IMR-90 (cell line): ENCODE data around the gene ZNF341.

Experiments used
- BHLHE40 ChIP-seq: fragments of 150-350 bp; IDR thresholded peaks from 2 replicates; pipeline ENCODE4 v1.6.1; 2016; ENCODE audit warnings: mild to moderate bottlenecking, low read depth, low read length
- MAFK ChIP-seq: IDR thresholded peaks from 2 replicates; pipeline ENCODE4 v1.6.1; 2012; ENCODE audit warnings: low read depth, low read length, improper control_type of control experiment
- MAZ ChIP-seq: IDR thresholded peaks from 2 replicates; pipeline ENCODE4 v1.6.1; 2012; ENCODE audit warnings: low read depth, mild to moderate bottlenecking, low read length, improper control_type of control experiment, moderate library complexity, borderline replicate concordance
- MXI1 ChIP-seq: IDR thresholded peaks from 2 replicates; pipeline ENCODE4 v1.6.1; 2012; ENCODE audit warnings: low read depth, mild to moderate bottlenecking, low read length, moderate library complexity, borderline replicate concordance
- POLR2A ChIP-seq: IDR thresholded peaks from 2 replicates; pipeline ENCODE4 v1.6.1; 2012; ENCODE audit warnings: mild to moderate bottlenecking, low read depth, low read length
- RAD21 ChIP-seq: IDR thresholded peaks from 2 replicates; pipeline ENCODE4 v1.6.1; 2012; ENCODE audit warnings: low read length, improper control_type of control experiment
- RCOR1 ChIP-seq: IDR thresholded peaks from 2 replicates; pipeline ENCODE4 v1.6.1; 2012; ENCODE audit warnings: mild to moderate bottlenecking, low read length, improper control_type of control experiment; ENCODE audit not compliant: insufficient replicate concordance
- RFX5 ChIP-seq: IDR thresholded peaks from 2 replicates; pipeline ENCODE4 v1.8.0; 2012; ENCODE audit warnings: low read depth, mild to moderate bottlenecking, low read length, moderate library complexity
- SMC3 ChIP-seq: fragments of 150-350 bp; IDR thresholded peaks from 2 replicates; pipeline ENCODE4 v1.6.1; 2016; ENCODE audit warnings: low read depth, mild to moderate bottlenecking, antibody characterized with exemption, low read length, moderate library complexity
- TF ChIP-seq, protein P1 (sequence below): conservative IDR thresholded peaks from 2 replicates; pipeline ENCODE4 v1.5.1; 2012; ENCODE audit warnings: mild to moderate bottlenecking, low read depth, low read length, improper control_type of control experiment
- TF ChIP-seq, protein P2 (sequence below): fragments of 150-350 bp; IDR thresholded peaks from 2 replicates; pipeline ENCODE4 v1.6.1; 2017; ENCODE audit warnings: mild to moderate bottlenecking, antibody characterized with exemption, low read length, low read depth

GRCh38 chr20:33827109-33827508, 95.3 kb downstream of the ZNF341 start:
- TF ChIP-seq RCOR1 (no peak), POLR2A (no peak), RAD21 (no peak), RFX5 (no peak), SMC3 (no peak), BHLHE40 (no peak), MAFK (no peak), MAZ (no peak), MXI1 (no peak)
- TF ChIP-seq, protein P1, sequence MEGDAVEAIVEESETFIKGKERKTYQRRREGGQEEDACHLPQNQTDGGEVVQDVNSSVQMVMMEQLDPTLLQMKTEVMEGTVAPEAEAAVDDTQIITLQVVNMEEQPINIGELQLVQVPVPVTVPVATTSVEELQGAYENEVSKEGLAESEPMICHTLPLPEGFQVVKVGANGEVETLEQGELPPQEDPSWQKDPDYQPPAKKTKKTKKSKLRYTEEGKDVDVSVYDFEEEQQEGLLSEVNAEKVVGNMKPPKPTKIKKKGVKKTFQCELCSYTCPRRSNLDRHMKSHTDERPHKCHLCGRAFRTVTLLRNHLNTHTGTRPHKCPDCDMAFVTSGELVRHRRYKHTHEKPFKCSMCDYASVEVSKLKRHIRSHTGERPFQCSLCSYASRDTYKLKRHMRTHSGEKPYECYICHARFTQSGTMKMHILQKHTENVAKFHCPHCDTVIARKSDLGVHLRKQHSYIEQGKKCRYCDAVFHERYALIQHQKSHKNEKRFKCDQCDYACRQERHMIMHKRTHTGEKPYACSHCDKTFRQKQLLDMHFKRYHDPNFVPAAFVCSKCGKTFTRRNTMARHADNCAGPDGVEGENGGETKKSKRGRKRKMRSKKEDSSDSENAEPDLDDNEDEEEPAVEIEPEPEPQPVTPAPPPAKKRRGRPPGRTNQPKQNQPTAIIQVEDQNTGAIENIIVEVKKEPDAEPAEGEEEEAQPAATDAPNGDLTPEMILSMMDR: no peak
- TF ChIP-seq, protein P2, sequence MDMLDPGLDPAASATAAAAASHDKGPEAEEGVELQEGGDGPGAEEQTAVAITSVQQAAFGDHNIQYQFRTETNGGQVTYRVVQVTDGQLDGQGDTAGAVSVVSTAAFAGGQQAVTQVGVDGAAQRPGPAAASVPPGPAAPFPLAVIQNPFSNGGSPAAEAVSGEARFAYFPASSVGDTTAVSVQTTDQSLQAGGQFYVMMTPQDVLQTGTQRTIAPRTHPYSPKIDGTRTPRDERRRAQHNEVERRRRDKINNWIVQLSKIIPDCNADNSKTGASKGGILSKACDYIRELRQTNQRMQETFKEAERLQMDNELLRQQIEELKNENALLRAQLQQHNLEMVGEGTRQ: no peak
